Airway epithelial cell (primary cell): ENCODE results near the gene ACER3. TPM values are rescaled to one million over a fixed set of nuclear protein-coding genes. Genes with fewer than 3 reads are reported as not detected.

Source experiments
- total RNA-seq: library from RNA; depleted of rRNA; stranded (reverse); fragments of >200 nt; gene quantifications from 2 replicates; pipeline ENCODE4 v1.2.3, GENCODE V29; 2015

Gene ACER3
- total RNA-seq: 6.1 and 11.9 TPM in 2 replicates

DNA sequence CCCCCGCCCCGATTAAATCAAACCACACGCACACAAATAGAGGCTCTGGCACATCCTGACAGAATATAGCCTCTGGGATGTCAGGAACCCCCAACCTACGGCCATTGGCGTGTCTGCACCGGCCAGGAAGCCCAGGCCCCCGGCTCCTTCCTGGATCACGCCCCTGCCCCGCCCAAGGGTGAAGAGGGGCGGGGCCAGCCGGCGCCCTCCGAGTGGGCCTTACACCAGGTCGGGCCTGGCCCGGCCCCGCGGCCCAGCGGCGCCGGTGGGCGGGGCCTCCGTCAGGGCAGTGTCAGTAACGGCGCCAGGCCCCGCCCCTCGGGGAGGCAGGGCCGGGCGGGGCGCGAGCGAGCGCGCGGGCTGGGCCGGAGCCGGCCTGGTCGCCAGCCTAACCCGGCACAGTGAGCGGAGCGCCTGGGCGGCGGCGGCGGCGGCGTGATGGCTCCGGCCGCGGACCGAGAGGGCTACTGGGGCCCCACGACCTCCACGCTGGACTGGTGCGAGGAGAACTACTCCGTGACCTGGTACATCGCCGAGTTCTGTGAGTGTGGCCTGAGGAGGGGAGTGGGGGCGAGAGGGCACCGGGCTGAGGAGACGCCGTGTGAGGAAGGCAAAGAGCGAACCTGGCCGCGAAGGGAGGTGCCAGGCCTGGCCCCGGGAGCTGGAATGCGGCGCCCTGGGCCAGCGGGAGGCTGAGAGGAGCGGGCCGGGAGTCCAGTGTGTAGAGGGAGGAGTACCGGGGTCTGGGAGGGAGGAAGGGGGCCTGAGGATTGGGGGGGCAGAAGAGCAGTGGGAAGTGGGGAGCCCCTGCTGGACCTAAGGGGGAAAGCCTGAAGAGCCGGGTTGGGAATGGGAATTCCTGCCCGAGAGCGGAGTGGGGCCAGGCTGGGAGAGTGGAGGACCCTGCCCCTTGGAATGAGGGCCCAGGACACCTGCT is at the start of gene ACER3:
Gene ACER3, plus strand, starts transcription at position 380 of the 937 bp plus-strand sequence. Its CDS starts 59 bp downstream, at position 439.

DNA sequence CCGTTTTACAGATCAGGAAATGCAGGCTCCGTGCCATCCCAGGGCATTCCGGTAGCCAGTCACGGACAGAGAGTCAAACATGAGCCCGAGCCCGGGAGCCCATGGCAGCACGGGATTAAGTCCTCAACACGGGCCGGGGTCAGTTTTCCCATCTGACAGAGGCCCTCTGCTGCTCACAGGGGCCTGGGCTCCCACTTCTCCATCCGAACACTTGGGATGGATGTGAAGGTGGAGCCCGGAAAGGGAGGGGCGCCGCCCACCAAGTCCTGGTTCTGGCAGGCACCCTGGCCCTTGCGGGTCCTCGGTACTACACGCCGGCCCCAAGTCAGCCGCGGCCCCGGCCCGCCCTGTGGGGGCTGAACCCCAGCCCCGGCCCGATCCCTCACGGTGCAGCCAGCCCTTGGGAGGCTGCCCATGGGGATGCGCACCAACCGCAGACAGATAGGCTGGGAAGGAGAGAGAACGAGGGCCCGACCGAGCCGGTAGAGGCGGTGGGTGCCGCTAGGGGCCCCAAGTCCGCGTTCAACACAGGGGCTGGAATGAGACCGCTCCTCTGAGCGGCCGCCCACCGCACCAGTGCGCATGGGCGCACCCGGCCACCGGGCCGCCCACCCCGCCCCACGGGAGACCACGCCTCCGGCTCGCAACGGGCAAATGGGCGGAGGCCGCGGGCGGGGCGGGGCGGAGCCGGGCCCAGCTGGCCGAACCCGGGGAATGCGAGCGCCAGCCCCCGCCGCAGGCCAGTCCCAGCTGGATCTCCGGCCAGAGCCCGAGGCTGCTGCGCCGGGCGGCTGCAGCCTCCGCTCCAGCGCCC is 205.7 kb downstream of the ACER3 start, which contains the start of gene CAPN5:
Gene CAPN5, plus strand, starts transcription at position 743 of the 814 bp plus-strand sequence. CDS start 17,916 bp downstream, outside the sequence.

Other genes starting within 250 kb of the ACER3 start
- 0.05 TPM in 1 of 2 replicates, not detected in the other for gene LRRC32, start 190.2 kb upstream of the ACER3 start, total RNA-seq
- 29.4 and 50.4 TPM in 2 replicates for gene TSKU, start 77.6 kb upstream of the ACER3 start, total RNA-seq
- gene B3GNT6, start 173.5 kb downstream of the ACER3 start, total RNA-seq: 0.05 and 0.35 TPM in 2 replicates
- 5.9 and 6.7 TPM in 2 replicates for gene CAPN5, start 206.1 kb downstream of the ACER3 start, total RNA-seq
- gene OMP, start 241.9 kb downstream of the ACER3 start, total RNA-seq: 3.3 TPM in 1 of 2 replicates, not detected in the other